PFSK-1 (cell line): ENCODE measurements around the gene VWA1.
A peak's percentile ranks its signal among the peaks of the same experiment; 100 is the strongest.

Experiments used
- FOXP2 ChIP-seq: optimal IDR thresholded peaks from 2 replicates; pipeline ENCODE3; 2011; ENCODE audit warnings: borderline replicate concordance, control low read depth, inconsistent platforms; ENCODE audit not compliant: insufficient read depth; ENCODE audit errors: extremely low read length, extremely low read depth
- POLR2AphosphoS5 ChIP-seq: IDR thresholded peaks from 2 replicates; pipeline ENCODE4 v1.6.1; 2012; ENCODE audit warnings: low read depth, mild to moderate bottlenecking, control low read depth, low read length, moderate library complexity
- REST ChIP-seq, 2 experiments: IDR thresholded peaks; 2 replicates each; pipeline versions ENCODE4 v1.6.1 to v1.8.0; 2011 to 2012; ENCODE audit warnings: low read depth in 2 of 2, low read length in 2 of 2, control low read depth in 1 of 2, inconsistent platforms in 1 of 2, mild to moderate bottlenecking in 1 of 2, moderate library complexity in 1 of 2; ENCODE audit not compliant: insufficient read depth in 1 of 2
- SIN3A ChIP-seq: IDR thresholded peaks from 2 replicates; pipeline ENCODE4 v1.6.1; 2012; ENCODE audit warnings: mild to moderate bottlenecking, low read length, moderate library complexity, borderline replicate concordance; ENCODE audit not compliant: insufficient read depth
- TAF1 ChIP-seq: IDR thresholded peaks from 2 replicates; pipeline ENCODE4 v1.6.1; 2012; ENCODE audit warnings: low read length, control low read depth, borderline replicate concordance; ENCODE audit not compliant: insufficient read depth

VWA1 gene

DNA sequence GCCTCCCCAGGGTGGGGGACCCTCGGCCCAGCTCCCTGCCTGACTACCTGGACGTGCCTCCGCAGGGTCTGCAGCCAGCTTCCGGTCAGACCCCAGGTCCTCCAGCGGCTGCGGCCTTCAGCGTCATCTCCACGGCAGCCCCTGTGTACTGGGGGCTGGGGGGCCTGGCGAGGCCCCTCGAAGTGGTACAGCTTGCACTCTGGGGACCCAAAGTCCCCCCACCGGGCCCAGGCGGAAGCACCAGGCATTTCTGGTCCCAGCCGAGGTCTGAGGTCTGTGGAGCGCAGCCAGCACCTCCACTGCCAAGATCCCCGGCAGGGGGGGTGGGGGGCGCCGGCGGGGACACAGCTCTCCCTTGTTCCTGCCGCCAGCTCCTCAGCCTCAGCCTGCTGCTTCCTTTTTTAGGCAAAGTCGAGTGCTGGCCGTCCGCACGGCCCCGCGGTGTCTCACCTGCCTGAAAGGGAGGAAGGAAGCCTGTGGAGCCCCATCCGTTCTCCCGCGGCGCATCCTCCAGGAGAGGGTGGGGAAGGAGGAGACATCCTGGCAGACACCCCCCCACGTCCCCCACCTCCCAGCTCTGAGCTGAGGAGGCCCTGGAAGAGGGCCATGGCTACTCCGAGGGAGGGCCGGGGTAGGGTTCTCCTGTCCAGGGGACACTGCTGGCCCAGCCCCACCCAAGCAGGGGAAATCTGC lies 1.2 kb upstream of the VWA1 start:
- no peak for TF ChIP-seq FOXP2
- peak; percentile 30; the same call in 1 of the 2 replicates for TF ChIP-seq POLR2AphosphoS5
- no peak; a peak in 1 of 4 replicates for TF ChIP-seq REST (IDR thresholded peaks at IDR 0.05; ENCODE audit: insufficient read depth in 1 of 2, low read depth in 2 of 2, low read length in 2 of 2)
- TF ChIP-seq SIN3A, result no peak
- TF ChIP-seq TAF1, result peak; percentile 38; the same call in 1 of the 2 replicates

DNA sequence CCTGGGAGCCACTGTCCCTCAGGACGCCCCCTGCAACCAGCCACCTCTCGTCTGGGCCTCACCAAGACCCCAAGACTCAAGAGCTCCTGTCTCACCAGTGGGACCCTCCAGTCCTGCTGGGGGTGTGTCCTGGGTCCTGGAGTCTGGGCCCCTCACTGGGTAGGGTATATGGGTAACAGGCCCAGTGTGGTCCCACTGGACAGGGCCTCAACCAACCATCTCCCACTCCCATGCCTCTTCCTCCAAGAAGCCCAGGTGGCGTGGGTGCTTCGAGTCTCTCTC lies 725 bp upstream of the VWA1 start:
- TF ChIP-seq FOXP2 (no peak), REST (IDR thresholded peaks at IDR 0.05; ENCODE audit: insufficient read depth in 1 of 2, low read depth in 2 of 2, low read length in 2 of 2) (no peak), TAF1 (no peak), POLR2AphosphoS5 (no peak), SIN3A (no peak)

DNA sequence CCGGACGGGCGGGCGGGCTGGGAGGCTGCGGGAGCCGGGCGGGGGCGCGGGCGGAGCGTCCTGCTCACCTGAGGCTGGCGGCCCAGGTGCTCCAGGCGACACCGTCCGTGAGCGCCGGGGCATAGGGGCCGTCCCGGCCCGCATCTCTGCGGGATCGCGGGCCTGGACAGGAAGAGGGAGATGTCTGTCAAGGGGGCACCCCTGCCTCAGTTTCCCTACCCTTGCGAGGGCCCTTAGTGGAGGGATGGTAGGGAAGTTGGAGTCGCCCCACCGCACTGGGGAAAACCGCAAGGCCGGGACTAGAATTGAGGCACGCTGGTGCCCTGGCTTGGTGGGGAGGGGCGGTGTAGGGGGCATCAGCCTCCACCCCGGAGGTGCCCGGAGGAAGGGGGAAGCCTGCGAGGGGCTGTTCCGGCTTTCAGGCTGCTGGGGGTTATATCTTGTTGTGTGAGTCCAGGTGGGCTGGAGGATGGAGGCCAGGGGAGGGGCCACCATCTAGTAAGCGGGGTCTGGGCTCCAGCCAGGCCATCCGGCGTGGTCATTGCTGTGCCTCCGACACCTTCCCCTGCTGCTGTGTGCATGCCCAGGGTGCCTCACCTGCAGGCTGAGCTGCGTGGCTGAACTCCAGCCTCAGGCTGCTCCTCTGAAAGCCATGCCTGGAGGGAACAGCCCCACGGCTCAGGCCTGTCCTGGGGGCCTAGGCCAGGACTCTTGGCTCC lies 580 bp downstream of the VWA1 start:
- TF ChIP-seq FOXP2, result no peak
- TF ChIP-seq SIN3A, result no peak
- no peak for TF ChIP-seq REST (IDR thresholded peaks at IDR 0.05; ENCODE audit: insufficient read depth in 1 of 2, low read depth in 2 of 2, low read length in 2 of 2)
- TF ChIP-seq TAF1, result no peak
- TF ChIP-seq POLR2AphosphoS5, result no peak

- TF ChIP-seq POLR2AphosphoS5 (no peak), FOXP2 (no peak), REST (IDR thresholded peaks at IDR 0.05; ENCODE audit: insufficient read depth in 1 of 2, low read depth in 2 of 2, low read length in 2 of 2) (no peak), SIN3A (no peak), TAF1 (no peak)
Measured at GRCh38 chr1:1436630-1437032, 1.1 kb downstream of the VWA1 start.
